IPS-NIHi7 (cell line): Measurements from ENCODE around the gene GPR17.

ENCODE experiments used
- DNase-seq: peaks from one replicate; pipeline ENCODE4 v3.0.0; 2012; ENCODE audit warnings: mixed read lengths; ENCODE audit errors: extremely low spot score

GPR17 gene

DNA sequence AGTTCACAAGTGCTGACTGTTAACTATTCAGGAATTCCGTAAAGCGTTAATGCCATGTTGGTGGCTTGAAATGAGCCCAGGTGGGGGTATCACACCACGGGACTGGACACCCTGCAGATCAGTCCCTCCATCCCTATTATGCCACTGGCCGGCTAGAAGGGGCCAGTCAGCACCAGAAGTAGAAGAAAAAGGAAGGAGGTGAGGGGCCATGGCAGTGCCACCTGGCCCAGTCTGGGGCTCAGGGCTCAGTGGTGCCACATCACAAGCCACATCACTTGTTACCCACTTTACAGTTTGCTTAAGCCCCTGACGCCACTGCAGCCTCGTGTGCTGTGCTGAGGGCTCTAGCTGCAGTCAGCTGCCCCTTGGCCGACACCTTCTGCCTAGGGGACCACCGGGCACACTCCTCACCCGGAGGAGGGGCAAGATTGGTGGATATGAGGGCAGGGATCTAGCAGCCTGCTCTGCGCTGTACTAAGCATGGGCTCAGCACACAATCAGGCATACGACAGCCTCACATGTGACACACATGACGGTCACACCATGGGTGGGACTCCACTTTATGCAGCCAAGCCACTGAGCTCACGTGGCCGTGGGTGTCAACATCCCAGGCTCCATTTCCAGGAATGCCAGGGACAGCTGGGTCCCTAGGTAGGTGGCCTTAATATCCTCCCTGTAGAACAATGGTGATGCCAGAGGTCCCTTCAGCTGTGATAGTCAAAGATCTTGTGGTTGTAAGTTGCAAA, 25.8 kb downstream of the GPR17 start:
- no peak for DNase-seq

GRCh38 chr2:127672341-127673224, 26.6 kb downstream of the GPR17 start:
- peak; percentile 5 for DNase-seq

- peak; percentile 10 for DNase-seq
Measured at GRCh38 chr2:127673291-127674069, 27.5 kb downstream of the GPR17 start.

DNA sequence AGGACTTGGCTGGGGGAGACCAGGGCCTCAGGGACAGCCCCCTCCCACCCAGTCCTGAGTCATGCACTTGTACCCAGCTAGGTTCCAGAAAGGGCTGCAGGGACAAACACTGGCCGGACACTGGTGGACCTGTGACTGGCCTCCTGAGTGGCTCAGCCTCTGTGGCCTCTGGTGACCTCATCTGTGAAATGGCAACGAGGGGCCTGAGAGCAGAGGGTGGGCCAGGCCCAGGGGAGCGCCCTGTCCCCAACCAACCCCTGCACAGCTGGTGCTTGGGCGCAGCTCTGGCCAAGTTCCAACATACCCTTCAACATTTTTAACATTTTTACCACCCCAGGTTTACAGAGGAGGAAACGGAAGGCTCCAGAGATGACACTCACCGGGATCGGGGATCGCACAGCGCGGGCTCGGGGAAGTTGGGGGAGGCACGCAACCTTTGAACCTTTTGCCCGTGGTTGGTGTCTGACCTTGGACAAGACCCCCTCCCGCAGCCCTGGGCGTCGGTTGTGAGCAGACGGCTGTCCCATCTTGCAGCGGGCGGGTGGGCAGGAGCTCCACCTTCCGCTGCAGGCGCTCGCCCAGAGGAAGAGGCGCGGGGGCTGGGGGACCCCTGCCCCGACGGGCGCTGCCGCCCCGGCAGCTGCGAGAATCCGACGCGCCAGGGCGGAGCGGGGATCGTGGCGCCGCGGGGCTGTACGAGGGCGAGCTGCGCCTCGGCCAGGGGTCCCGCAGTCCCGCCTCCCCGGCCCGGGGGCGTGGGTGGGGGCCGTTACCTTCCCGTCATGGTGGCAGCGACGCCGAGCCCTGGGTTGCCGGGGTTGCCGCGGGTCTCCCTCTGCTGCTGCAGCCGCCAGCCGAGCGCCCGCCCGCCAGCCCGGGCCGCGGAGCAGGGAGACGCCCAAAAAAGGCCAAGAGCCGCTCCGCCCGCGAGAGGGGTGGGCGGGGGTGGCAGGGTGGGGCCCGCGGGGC, 28.6 kb downstream of the GPR17 start:
- peak; percentile 71 for DNase-seq

DNA sequence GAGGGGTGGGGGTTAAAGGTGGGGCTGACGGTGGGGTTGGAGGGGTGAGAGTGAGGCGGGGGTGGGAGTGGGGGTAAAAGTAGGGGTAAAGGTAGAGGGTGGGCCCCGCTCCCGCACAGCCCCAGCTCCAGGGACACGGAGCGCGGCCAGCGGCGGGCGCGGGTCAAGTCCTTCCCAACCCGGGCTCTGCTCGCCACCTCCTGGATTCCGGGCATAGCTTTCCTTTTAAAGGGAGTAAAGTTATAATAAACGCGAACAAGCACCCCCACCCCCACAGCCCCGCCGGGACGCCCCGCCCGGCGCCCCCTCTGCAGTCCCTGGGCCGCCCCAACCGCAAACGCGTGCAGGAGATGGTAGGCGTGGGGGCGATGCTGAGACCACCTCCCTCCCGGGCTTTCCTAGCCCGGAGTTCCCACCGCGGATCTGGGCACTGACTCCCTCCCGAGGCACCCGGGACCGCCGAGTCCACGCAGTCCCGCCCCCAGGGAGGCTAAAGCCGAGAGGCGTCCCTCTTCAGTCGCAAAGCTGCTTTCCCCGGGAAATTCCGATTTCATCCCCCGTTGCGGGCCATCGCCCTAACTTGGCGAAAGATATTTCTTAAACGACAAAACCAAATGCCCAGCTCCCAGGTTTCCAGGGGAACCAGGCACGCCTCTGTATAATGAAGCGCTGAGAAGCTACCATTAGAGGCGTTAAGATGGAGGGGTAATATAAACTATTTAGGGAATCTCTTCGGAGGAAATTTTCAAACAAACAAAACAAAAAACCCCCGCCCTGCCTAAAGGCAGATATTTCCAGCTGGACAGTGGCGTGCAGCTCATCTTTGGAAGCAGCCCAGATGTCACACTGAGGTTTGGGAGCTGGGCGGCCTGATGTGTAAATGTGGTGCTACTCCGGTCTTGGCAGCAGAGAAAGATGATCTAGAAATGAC, 29.6 kb downstream of the GPR17 start, which contains the start of gene LIMS2:
Gene LIMS2 (minus strand): TSS at position 200 of the 931 bp plus-strand sequence. CDS start 506 bp downstream, outside the sequence.
- DNase-seq, result peak; percentile 67

- peak; percentile 5 for DNase-seq
Measured at GRCh38 chr2:127676906-127677305, 31.0 kb downstream of the GPR17 start.

DNA sequence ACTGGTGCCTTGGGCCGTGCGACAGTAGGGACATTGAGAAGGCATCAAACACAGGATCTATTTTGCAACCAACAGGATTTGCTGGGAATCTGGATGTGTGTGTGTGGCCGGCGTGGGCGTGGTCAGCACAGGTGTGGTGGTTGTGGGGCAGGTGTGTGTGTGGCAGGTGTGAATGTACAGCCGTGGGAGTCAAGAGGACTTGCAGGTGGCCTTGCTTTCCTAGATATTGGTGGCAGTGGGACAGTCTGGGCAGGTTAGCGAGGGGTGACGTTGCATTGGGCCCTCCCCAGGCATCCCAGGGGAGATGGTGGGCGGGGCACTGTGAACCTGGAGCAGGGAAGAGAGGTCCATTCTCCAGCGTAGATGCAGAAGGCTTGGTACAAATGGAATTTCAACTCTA, 32.6 kb downstream of the GPR17 start:
- DNase-seq, result peak; percentile 4

GRCh38 chr2:127678991-127679390, 33.0 kb downstream of the GPR17 start:
- DNase-seq, result peak; percentile 6

DNA sequence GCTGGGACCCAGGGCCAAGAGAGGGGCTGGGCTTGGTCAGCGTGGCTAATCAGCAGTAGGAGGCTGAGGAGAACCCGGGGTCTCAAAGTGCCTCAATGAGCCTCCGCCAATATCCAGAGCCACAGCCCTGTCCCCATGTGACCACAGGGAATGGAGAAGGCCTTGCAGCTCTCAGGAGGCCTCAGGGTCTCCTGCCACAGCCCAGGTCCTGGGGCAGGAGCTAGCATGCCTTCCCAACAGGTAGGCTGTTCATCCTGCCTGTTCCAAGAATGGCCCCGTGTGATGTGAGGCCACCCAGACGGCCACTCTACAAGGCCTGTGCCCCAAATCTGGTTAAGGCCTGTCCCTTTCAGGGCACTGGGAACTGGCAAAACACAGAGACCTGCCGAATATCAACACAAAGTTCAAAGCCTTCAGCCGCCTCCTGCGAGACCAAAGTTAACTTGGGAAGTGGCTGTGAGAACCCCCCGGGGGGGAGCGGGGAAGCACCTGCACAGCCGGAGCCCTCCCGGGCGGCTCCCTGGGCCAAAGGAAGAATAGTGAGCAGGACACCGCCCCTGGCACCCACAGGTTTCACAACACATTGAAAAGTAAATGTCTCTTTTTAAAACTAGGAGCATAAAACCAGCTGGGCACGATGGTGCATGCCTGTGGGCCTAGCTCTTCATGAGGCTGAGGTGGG, 33.9 kb downstream of the GPR17 start:
- peak; percentile 9 for DNase-seq

GRCh38 chr2:127680706-127681287, 34.8 kb downstream of the GPR17 start:
- DNase-seq, result peak; percentile 10

GRCh38 chr2:127681288-127681804, 35.4 kb downstream of the GPR17 start:
- DNase-seq, result peak; percentile 10

- peak; percentile 6 for DNase-seq
Measured at GRCh38 chr2:127681976-127682857, 36.3 kb downstream of the GPR17 start.

DNA sequence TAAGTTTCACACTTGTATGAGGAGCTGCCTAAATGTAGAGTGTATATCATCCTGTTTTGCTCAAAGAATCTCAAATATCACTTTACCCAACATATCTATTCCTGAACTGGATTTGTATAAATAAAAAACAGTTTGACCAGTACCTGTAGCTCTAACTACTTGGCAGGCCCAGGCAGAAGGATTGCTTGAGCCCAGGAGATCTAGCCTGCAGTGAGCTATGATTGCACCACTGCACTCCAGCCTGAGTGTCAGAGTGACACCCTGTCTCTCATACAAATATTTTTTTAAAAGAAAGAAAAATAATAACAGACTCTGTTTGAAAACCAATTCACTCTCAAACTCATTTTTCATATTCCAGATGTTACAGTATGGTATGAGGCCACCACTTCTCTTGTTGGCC, 37.1 kb downstream of the GPR17 start:
- DNase-seq, result no peak

- DNase-seq, result peak; percentile 6
Measured at GRCh38 chr2:127683757-127684156, 37.8 kb downstream of the GPR17 start.

DNA sequence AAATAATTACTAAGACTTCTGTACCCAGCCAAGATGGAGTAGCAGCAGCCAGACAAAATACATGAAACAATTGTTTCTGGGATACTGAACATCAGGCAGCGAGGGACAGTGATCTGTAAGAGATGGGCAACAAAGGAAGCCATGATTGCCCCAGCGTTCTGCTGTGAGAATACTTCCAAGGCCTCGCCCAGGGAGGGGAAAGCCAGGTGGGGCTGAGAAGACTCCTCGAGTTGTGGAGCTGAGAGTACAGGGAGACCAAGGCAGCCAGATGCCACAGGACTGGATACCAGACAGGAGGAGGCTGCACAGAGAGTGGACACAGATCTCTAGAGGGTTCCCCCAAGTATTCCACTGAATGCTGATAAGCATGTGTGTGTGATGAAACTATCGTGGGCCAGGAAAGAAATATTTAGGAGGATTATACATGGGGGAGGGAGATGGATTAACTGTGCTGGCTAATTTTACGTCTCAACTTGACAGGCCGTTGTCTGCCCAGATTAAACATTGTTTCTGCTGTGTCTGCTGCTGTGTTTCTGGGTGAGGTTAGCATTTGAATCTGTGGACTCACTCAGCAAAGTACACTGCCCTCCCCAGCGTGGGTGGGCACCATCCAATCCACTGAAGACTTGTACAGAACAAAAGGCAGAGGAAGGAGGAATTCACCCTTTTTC, 39.6 kb downstream of the GPR17 start:
- DNase-seq, result peak; percentile 5

- DNase-seq, result no peak
Measured at GRCh38 chr2:127688405-127688804, 42.5 kb downstream of the GPR17 start.

DNA sequence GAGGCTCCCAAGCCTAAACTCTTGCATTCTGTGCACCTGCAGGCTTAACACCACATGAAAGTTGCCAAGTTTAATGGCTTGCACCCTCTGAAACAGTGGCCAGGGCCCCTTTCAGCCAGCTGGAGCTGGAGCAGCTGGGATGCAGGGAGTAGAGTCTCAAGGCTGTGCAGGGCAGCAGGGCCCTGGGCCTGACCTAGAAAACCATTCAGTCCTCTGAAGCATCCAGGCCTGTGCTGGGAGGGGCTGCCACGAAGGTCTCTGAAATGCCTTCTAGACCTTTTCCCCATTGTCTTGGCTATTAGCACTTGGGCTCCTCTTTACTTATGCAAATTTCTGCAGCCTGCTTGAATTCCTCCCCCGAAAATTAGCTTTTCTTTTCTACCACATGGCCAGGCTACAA, 44.7 kb downstream of the GPR17 start:
- no peak for DNase-seq
